Neural cell (in vitro differentiated cells): ENCODE results near the gene C18orf32. TPM values are rescaled to one million over a fixed set of nuclear protein-coding genes. Genes with fewer than 3 reads are reported as not detected.

ENCODE experiments used
- H2AFZ ChIP-seq: fragments of 200-600, 300-800 bp; sonication (generic), shearing (Covaris generic); 2 replicates; pipeline ENCODE4 v1.6.0; 2014; ENCODE audit warnings: low read depth, mild to moderate bottlenecking, antibody characterized with exemption, low read length, moderate library complexity
- H3F3A ChIP-seq: fragments of 200-600 bp; shearing (Covaris generic); 2 replicates; pipeline ENCODE4 v1.6.1; 2016; ENCODE audit warnings: mild to moderate bottlenecking, moderate library complexity, mixed read lengths, antibody characterized with exemption, low read length; ENCODE audit not compliant: insufficient read depth, poor library complexity, severe bottlenecking
- H3K27ac ChIP-seq: fragments of 200-600, 300-800 bp; sonication (generic), shearing (Covaris generic); 2 replicates; pipeline ENCODE4 v1.5.1; 2014; ENCODE audit warnings: mild to moderate bottlenecking, low read length, moderate library complexity
- H3K27me3 ChIP-seq: fragments of 300-800, 200-600 bp; sonication (generic), shearing (Covaris generic); 2 replicates; pipeline ENCODE4 v1.6.0; 2014; ENCODE audit warnings: mild to moderate bottlenecking, low read depth, low read length, moderate library complexity; ENCODE audit not compliant: insufficient read depth
- H3K36me3 ChIP-seq: fragments of 300-800, 200-600 bp; sonication (generic), shearing (Covaris generic); 2 replicates; pipeline ENCODE4 v1.5.1; 2014; ENCODE audit warnings: mild to moderate bottlenecking, antibody characterized with exemption, low read length, moderate library complexity; ENCODE audit not compliant: insufficient read depth
- H3K4me2 ChIP-seq: fragments of 300-800, 200-600 bp; sonication (generic), shearing (Covaris generic); 2 replicates; pipeline ENCODE4 v1.6.0; 2014; ENCODE audit warnings: mild to moderate bottlenecking, low read length
- H3K4me3 ChIP-seq: fragments of 300-800, 200-600 bp; sonication (generic), shearing (Covaris generic); 2 replicates; pipeline ENCODE4 v1.5.1; 2014; ENCODE audit warnings: mild to moderate bottlenecking, low read length, moderate library complexity
- H3K79me2 ChIP-seq: fragments of 200-600 bp; shearing (Covaris generic); replicated peaks from 2 replicates; pipeline ENCODE4 v1.6.0; 2014; ENCODE audit warnings: mild to moderate bottlenecking, low read length, moderate library complexity; ENCODE audit not compliant: insufficient read depth
- H3K9ac ChIP-seq: fragments of 300-800, 200-600 bp; sonication (generic), shearing (Covaris generic); 2 replicates; pipeline ENCODE4 v1.6.1; 2016; ENCODE audit warnings: mild to moderate bottlenecking, low read length, mixed read lengths
- H3K9me2 ChIP-seq: fragments of 200-600 bp; shearing (Covaris generic); 2 replicates; pipeline ENCODE4 v1.6.1; 2016; ENCODE audit warnings: mild to moderate bottlenecking, low read length, mixed read lengths; ENCODE audit not compliant: insufficient read depth
- H3K9me3 ChIP-seq: fragments of 200-600, 300-800 bp; sonication (generic), shearing (Covaris generic); 2 replicates; pipeline ENCODE4 v1.6.1; 2016; ENCODE audit warnings: mild to moderate bottlenecking, mixed run types, low read length, moderate library complexity, mixed read lengths
- H4K20me1 ChIP-seq: fragments of 200-600 bp; shearing (Covaris generic); 2 replicates; pipeline ENCODE4 v1.6.1; 2016; ENCODE audit warnings: mild to moderate bottlenecking, mixed run types; ENCODE audit not compliant: insufficient read depth
- CTCF ChIP-seq: fragments of 450-650 bp; IDR thresholded peaks from 2 replicates; pipeline ENCODE4 v1.5.1; 2014; ENCODE audit warnings: antibody characterized with exemption, mild to moderate bottlenecking, moderate library complexity; ENCODE audit not compliant: poor library complexity, severe bottlenecking
- EP300 ChIP-seq: fragments of 450-650 bp; conservative IDR thresholded peaks from 2 replicates; pipeline ENCODE4 v1.6.1; 2014; ENCODE audit warnings: antibody characterized with exemption, mild to moderate bottlenecking, moderate library complexity; ENCODE audit not compliant: poor library complexity, severe bottlenecking
- EZH2 ChIP-seq: fragments of 200-600, 300-800 bp; shearing (Covaris generic), sonication (generic); IDR thresholded peaks from 2 replicates; pipeline ENCODE4 v1.6.1; 2014; ENCODE audit warnings: antibody characterized with exemption, low read length, borderline replicate concordance, mild to moderate bottlenecking; ENCODE audit not compliant: insufficient read depth, poor library complexity, severe bottlenecking
- MXI1 ChIP-seq: fragments of 450-650 bp; conservative IDR thresholded peaks from 2 replicates; pipeline ENCODE4 v1.6.1; 2014; ENCODE audit warnings: antibody characterized with exemption, mild to moderate bottlenecking; ENCODE audit not compliant: poor library complexity, severe bottlenecking
- POLR2AphosphoS5 ChIP-seq: IDR thresholded peaks from 2 replicates; pipeline ENCODE4 v1.6.1; 2012
- RAD21 ChIP-seq: fragments of 450-650 bp; conservative IDR thresholded peaks from 2 replicates; pipeline ENCODE4 v1.6.1; 2014; ENCODE audit warnings: antibody characterized with exemption, mild to moderate bottlenecking, moderate library complexity
- REST ChIP-seq: IDR thresholded peaks from 2 replicates; pipeline ENCODE4 v1.6.1; 2012; ENCODE audit warnings: borderline replicate concordance
- SMC3 ChIP-seq: fragments of 450-650 bp; conservative IDR thresholded peaks from 2 replicates; pipeline ENCODE4 v1.6.1; 2014; ENCODE audit warnings: antibody characterized with exemption, mild to moderate bottlenecking, moderate library complexity; ENCODE audit not compliant: poor library complexity
- TAF1 ChIP-seq: IDR thresholded peaks from 2 replicates; pipeline ENCODE4 v1.6.1; 2012; ENCODE audit warnings: low read depth
- polyA plus RNA-seq: library from polyadenylated mRNA; depleted of rRNA; stranded (reverse); fragments of >200 nt; gene quantifications from 2 replicates; pipeline ENCODE4 v1.2.3, GENCODE V29; 2014

The C18orf32 gene
- polyA plus RNA-seq, 1 donor from 2014 or later, result 594 TPM

GRCh38 chr18:49444581-49444980, 42.5 kb downstream of the C18orf32 start:
- Histone ChIP-seq H3K4me3 (no peak overlapping the region), H3K27me3 (no peaks in the 10 kb centered on the region), H3K9me3 (peaks cover 10% of the 10 kb centered on the region), H4K20me1 (no peaks in the 10 kb centered on the region), H3K9ac (no peak overlapping the region), H3K9me2 (no peaks in the 10 kb centered on the region), H3K36me3 (no peaks in the 10 kb centered on the region), H3K4me2 (no peak overlapping the region), H3F3A (no peaks in the 10 kb centered on the region), H3K79me2 (no peaks in the 10 kb centered on the region), H2AFZ (no peak overlapping the region), H3K27ac (no peak overlapping the region)
- no peak for TF ChIP-seq POLR2AphosphoS5
- TF ChIP-seq EZH2, result no peak
- TF ChIP-seq MXI1, result no peak
- TF ChIP-seq CTCF, result no peak
- no peak for TF ChIP-seq TAF1
- TF ChIP-seq RAD21, result no peak
- TF ChIP-seq SMC3, result no peak

- H3K27ac ChIP-seq, result no peak overlapping the region
- H3K27me3 ChIP-seq, result no peaks in the 10 kb centered on the region
- no peaks in the 10 kb centered on the region for H3K36me3 ChIP-seq
- TF ChIP-seq RAD21 (no peak), SMC3 (no peak), TAF1 (no peak), CTCF (no peak), REST (no peak), EZH2 (no peak), MXI1 (no peak), POLR2AphosphoS5 (no peak), EP300 (no peak)
- no peak overlapping the region for H3K4me2 ChIP-seq
- no peaks in the 10 kb centered on the region for H3K79me2 ChIP-seq
- H4K20me1 ChIP-seq, result no peaks in the 10 kb centered on the region
- no peak overlapping the region for H2AFZ ChIP-seq
- H3F3A ChIP-seq, result no peaks in the 10 kb centered on the region
- H3K9me3 ChIP-seq, result peaks cover 5% of the 10 kb centered on the region
- H3K9me2 ChIP-seq, result no peaks in the 10 kb centered on the region
- no peak overlapping the region for H3K9ac ChIP-seq
- H3K4me3 ChIP-seq, result no peak overlapping the region
Measured at GRCh38 chr18:49443837-49444236, 43.2 kb downstream of the C18orf32 start.
